Measurements from ENCODE around the gene AOPEP. TPM values are rescaled to one million over a fixed set of nuclear protein-coding genes. Genes with fewer than 3 reads are reported as not detected.

The AOPEP gene
- total and polyA plus RNA-seq, 8 donors, result 73.9 to 407 (median 101) TPM

- peak overlapping the region in 2 of 4 donors; percentile 4 to 25 for H3K4me3 ChIP-seq
- peak overlapping the region; percentile 10 to 91 (median 86) for H3K27ac ChIP-seq
- peak in 1 of 2 donors; percentile 62 for DNase-seq
- 31 to 45% (median 39%) methylated on average over 13 of the region's 13 CpGs for WGBS, 5 donors
- no peaks in the 10 kb centered on the region for H3K9me3 ChIP-seq
- TF ChIP-seq POLR2AphosphoS5 (IDR thresholded peaks at IDR 0.05) (no peak), POLR2A (IDR thresholded peaks at IDR 0.05) (no peak), CTCF (IDR thresholded peaks at IDR 0.05) (no peak), EP300 (IDR thresholded peaks at IDR 0.05) (no peak)
- intact Hi-C loops (cut with DNase I; ENCODE audit: low total_unique reads), result no loop called here
- peaks cover 73 to 100% (median 89%) of the 10 kb centered on the region in 4 donors for H3K4me1 ChIP-seq
- peaks cover 19 to 56% (median 30%) of the 10 kb centered on the region in 4 donors for H3K36me3 ChIP-seq
- H3K27me3 ChIP-seq, result no peaks in the 10 kb centered on the region
These were observed 335.6 kb downstream of the AOPEP start for GRCh38 chr9:95061916-95062595.

GRCh38 chr9:95062596-95063065, 336.1 kb downstream of the AOPEP start:
- peaks cover 73 to 100% (median 89%) of the 10 kb centered on the region in 4 donors for H3K4me1 ChIP-seq

GRCh38 chr9:95063300-95063699, 336.8 kb downstream of the AOPEP start:
- intact Hi-C loops (cut with DNase I; ENCODE audit: low total_unique reads), result no loop called here
- Histone ChIP-seq H3K4me3 (peak overlapping the region in 1 of 4 donors; percentile 25), H3K4me1 (peaks cover 71 to 100% (median 88%) of the 10 kb centered on the region in 4 donors), H3K27me3 (no peaks in the 10 kb centered on the region), H3K9me3 (no peaks in the 10 kb centered on the region), H3K36me3 (peaks cover 19 to 61% (median 35%) of the 10 kb centered on the region in 4 donors), H3K27ac (peak overlapping the region; percentile 68 to 91 (median 86))
- WGBS, 5 donors, result 83 to 89% (median 85%) methylated on average over 10 of the region's 10 CpGs
- TF ChIP-seq CTCF (IDR thresholded peaks at IDR 0.05), result no peak
- TF ChIP-seq POLR2A (IDR thresholded peaks at IDR 0.05), result no peak
- TF ChIP-seq EP300 (IDR thresholded peaks at IDR 0.05), result no peak
- no peak for TF ChIP-seq POLR2AphosphoS5 (IDR thresholded peaks at IDR 0.05)
- no peak for DNase-seq

More at GRCh38 chr9:95062596-95063065, 336.1 kb downstream of the AOPEP start:
- TF ChIP-seq EP300 (IDR thresholded peaks at IDR 0.05), result no peak
- TF ChIP-seq POLR2A (IDR thresholded peaks at IDR 0.05), result no peak
- TF ChIP-seq POLR2AphosphoS5 (IDR thresholded peaks at IDR 0.05), result no peak
- TF ChIP-seq CTCF (IDR thresholded peaks at IDR 0.05), result no peak
- Histone ChIP-seq H3K4me3 (peak overlapping the region in 1 of 4 donors; percentile 25), H3K9me3 (no peaks in the 10 kb centered on the region), H3K36me3 (peaks cover 19 to 61% (median 32%) of the 10 kb centered on the region in 4 donors), H3K27ac (peak overlapping the region; percentile 21 to 91 (median 86)), H3K27me3 (no peaks in the 10 kb centered on the region)
- no peak for DNase-seq
- 37 to 71% (median 52%) methylated on average over 5 to 7 of the region's 7 CpGs for WGBS, 5 donors
- intact Hi-C loops (cut with DNase I; ENCODE audit: low total_unique reads), result no loop called here

GRCh38 chr9:95065224-95065623, 338.7 kb downstream of the AOPEP start:
- Histone ChIP-seq H3K27ac (peak overlapping the region; percentile 45 to 91 (median 86)), H3K27me3 (no peaks in the 10 kb centered on the region), H3K36me3 (peaks cover 19 to 78% (median 43%) of the 10 kb centered on the region in 4 donors), H3K9me3 (no peaks in the 10 kb centered on the region), H3K4me1 (peaks cover 55 to 100% (median 89%) of the 10 kb centered on the region in 4 donors), H3K4me3 (no peak overlapping the region)
- intact Hi-C loops (cut with DNase I; ENCODE audit: low total_unique reads), result no loop called here
- 54 to 81% (median 67%) methylated on average over 8 to 11 of the region's 11 CpGs for WGBS, 5 donors
- no peak for TF ChIP-seq EP300 (IDR thresholded peaks at IDR 0.05)
- peak in 2 of 3 donors; percentile 1 to 44 for TF ChIP-seq POLR2AphosphoS5 (IDR thresholded peaks at IDR 0.05)
- DNase-seq, result no peak
